ENCODE measurements around the gene MYOT. TPM values are rescaled to one million over a fixed set of nuclear protein-coding genes. Genes with fewer than 3 reads are reported as not detected.

Gene MYOT
- total RNA-seq, 1 experiment from 2014 or later, result not detected

- no peak overlapping the region for H3K27ac Mint-ChIP-seq
- H3K27me3 Mint-ChIP-seq (ENCODE audit: low read depth), result no peaks in the 10 kb centered on the region
- H3K4me1 Mint-ChIP-seq, result peaks cover 23 to 24% of the 10 kb centered on the region in 2 experiments
- Histone ChIP-seq H2BK120ac (ENCODE audit: low read depth, low read length, poor library complexity, severe bottlenecking) (no peak overlapping the region), H3K23me2 (ENCODE audit: insufficient read length, low read depth, low read length, poor library complexity, severe bottlenecking) (no peaks in the 10 kb centered on the region), H3K18ac (ENCODE audit: insufficient read length, low read depth, low read length) (no peak overlapping the region), H4K8ac (replicated peaks; ENCODE audit: insufficient read length, low read depth, low read length) (no peak overlapping the region), H2BK20ac (ENCODE audit: low read depth, low read length, poor library complexity, severe bottlenecking) (no peak overlapping the region), H3K56ac (ENCODE audit: insufficient read length, low read depth, low read length) (no peak overlapping the region), H3K4me2 (ENCODE audit: insufficient read depth, insufficient read length, low read length) (no peak overlapping the region), H4K20me1 (ENCODE audit: control insufficient read depth, insufficient read depth, insufficient read length) (no peaks in the 10 kb centered on the region), H2BK5ac (ENCODE audit: insufficient read length, low read length) (no peak overlapping the region), H3K23ac (ENCODE audit: insufficient read length, low read depth, low read length) (no peak overlapping the region), H2BK15ac (ENCODE audit: low read depth, low read length) (no peak overlapping the region), H3K27ac (ENCODE audit: insufficient read length, low read depth, low read length) (no peak overlapping the region), H3K4me1 (ENCODE audit: insufficient read depth, low read length) (no peaks in the 10 kb centered on the region; the same call in 1 of the 2 replicates), H3K9me3 (ENCODE audit: control insufficient read depth, low read depth, low read length) (no peaks in the 10 kb centered on the region), H3K79me1 (ENCODE audit: insufficient read depth, low read depth, low read length, poor library complexity, severe bottlenecking) (no peaks in the 10 kb centered on the region), H4K91ac (ENCODE audit: insufficient read length, low read depth, low read length) (no peak overlapping the region), H3K27me3 (ENCODE audit: insufficient read depth, low read length) (no peaks in the 10 kb centered on the region), H2BK12ac (ENCODE audit: insufficient read length, low read depth, low read length) (no peak overlapping the region), H4K5ac (ENCODE audit: insufficient read length, low read depth, low read length) (no peak overlapping the region), H3T11ph (ENCODE audit: low read length) (no peak overlapping the region), H3K4ac (ENCODE audit: low read depth, low read length) (no peak overlapping the region), H3K79me2 (ENCODE audit: insufficient read depth, low read length) (no peaks in the 10 kb centered on the region), H2AK5ac (ENCODE audit: insufficient read length, low read length) (no peak overlapping the region), H2AFZ (ENCODE audit: low read length) (no peak overlapping the region), H3K9ac (ENCODE audit: extremely low read depth, insufficient read length, low read length) (no peak overlapping the region), H3K14ac (ENCODE audit: insufficient read depth, low read length) (no peak overlapping the region)
- no peak for DNase-seq
- TF ChIP-seq CTCF (conservative IDR thresholded peaks at IDR 0.05), result no peak
- no peak overlapping the region for H3K4me3 Mint-ChIP-seq
- H3K36me3 Mint-ChIP-seq (ENCODE audit: insufficient read depth in 1 of 3, low read depth in 3 of 3), result peaks cover 0 to 3% (median 0%) of the 10 kb centered on the region in 3 experiments; a peak in 1 of 7 replicates
- no CpG with 5 or more reads among the region's 1 CpG for WGBS (ENCODE audit: extremely low coverage, insufficient read length, low lambda C conversion rate)
- peaks cover 0 to 8% of the 10 kb centered on the region in 2 experiments; a peak in 1 of 5 replicates for H3K9me3 Mint-ChIP-seq
Measured at GRCh38 chr5:137828664-137829063, 39.0 kb upstream of the MYOT start.

All from H9 (cell line).